Naive B cell (primary cell): ENCODE data around the gene FTO. TPM values are rescaled to one million over a fixed set of nuclear protein-coding genes. Genes with fewer than 3 reads are reported as not detected.

Experiments used
- ATAC-seq, 2 donors: fragments of 150-1000 bp; cut with Tn5 transposase; 2 replicates each; pipeline ENCODE4 v1.10.0; 2021; ENCODE audit warnings: low read depth in 2 of 2, mild to moderate bottlenecking in 2 of 2, moderate library complexity in 2 of 2
- DNase-seq: peaks from one replicate; pipeline ENCODE4 v3.0.0; 2022
- H3K27ac Mint-ChIP-seq, 6 donors: one replicate each; pipeline ENCODE4 v1.8.0; 2020 to 2022; ENCODE audit warnings: mild to moderate bottlenecking in 6 of 6, mixed read lengths in 6 of 6, moderate library complexity in 5 of 6, inconsistent platforms in 2 of 6
- H3K27me3 Mint-ChIP-seq, 3 donors: one replicate each; pipeline ENCODE4 v1.8.0; 2021 to 2022; ENCODE audit warnings: mixed read lengths in 3 of 3, mild to moderate bottlenecking in 1 of 3
- H3K36me3 Mint-ChIP-seq, 2 donors: one replicate each; pipeline ENCODE4 v1.8.0; 2020 to 2022; ENCODE audit warnings: mixed read lengths in 2 of 2, inconsistent platforms in 1 of 2, mild to moderate bottlenecking in 1 of 2
- H3K4me1 Mint-ChIP-seq, 3 donors: one replicate each; pipeline ENCODE4 v1.8.0; 2020 to 2022; ENCODE audit warnings: mixed read lengths in 3 of 3, inconsistent platforms in 1 of 3, mild to moderate bottlenecking in 1 of 3, moderate library complexity in 1 of 3
- H3K4me3 Mint-ChIP-seq, 8 donors: one replicate each; pipeline ENCODE4 v1.8.0; 2020 to 2022; ENCODE audit warnings: mild to moderate bottlenecking in 8 of 8, mixed read lengths in 8 of 8, moderate library complexity in 8 of 8, inconsistent platforms in 2 of 8
- H3K9me3 Mint-ChIP-seq, 7 donors: one replicate each; pipeline ENCODE4 v1.8.0; 2020 to 2022; ENCODE audit warnings: mixed read lengths in 7 of 7, mild to moderate bottlenecking in 5 of 7, inconsistent platforms in 2 of 7, moderate library complexity in 1 of 7
- polyA plus RNA-seq, 6 donors: library from polyadenylated mRNA; unstranded; fragments of 300-500 nt; fragmentation: Illumina TruSeq; gene quantifications; one replicate each; pipeline ENCODE4 v1.2.3, GENCODE V29; 2021; ENCODE audit warnings: low read depth in 6 of 6

The FTO gene
- polyA plus RNA-seq, 6 donors from 2014 or later, result 64.7 to 89.0 (median 79.6) TPM

DNA sequence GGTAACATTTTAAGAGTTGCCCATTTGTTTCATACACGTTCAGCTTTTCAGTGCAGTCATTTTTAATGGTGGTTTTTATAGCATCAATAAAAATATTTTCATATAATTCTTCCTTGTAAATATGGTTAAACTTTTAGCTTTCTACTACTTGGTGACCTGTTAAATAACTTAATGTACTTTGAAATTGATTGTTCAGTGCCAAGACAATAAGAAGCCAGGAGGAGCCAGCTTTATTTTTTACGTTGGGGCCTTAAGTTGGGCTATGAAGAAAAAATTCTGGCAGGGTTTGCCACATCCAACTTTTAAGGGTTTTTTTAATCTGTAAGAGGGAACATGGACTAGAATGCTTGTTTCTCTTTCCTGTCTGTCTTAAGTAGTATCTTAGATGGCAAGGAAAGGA lies 284.2 kb downstream of the FTO start:
- Mint-ChIP-seq H3K4me3 (no peak overlapping the region), H3K4me1 (no peaks in the 10 kb centered on the region), H3K27ac (no peak overlapping the region), H3K9me3 (no peaks in the 10 kb centered on the region), H3K36me3 (peaks cover 0 to 5% of the 10 kb centered on the region in 2 donors), H3K27me3 (no peaks in the 10 kb centered on the region)
- ATAC-seq (no peak), DNase-seq (no peak)

DNA sequence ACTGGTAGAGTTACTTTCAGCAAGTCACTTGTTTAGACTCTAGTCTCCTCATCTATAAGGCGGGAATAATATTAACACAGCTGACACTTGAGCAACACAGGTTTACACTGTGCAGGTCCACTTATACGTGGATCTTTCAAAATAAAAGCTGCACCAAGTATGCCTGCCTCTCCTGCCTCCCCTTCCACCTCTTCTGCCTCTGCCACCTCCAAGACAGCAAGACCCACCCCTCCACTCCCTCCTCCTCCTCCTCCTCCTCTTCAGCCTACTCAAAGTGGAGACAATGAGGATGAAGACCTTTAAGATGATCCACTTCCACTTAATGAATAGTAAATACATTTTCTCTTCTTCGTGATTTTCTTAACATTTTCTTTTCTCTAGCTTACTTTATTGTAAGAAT lies 285.6 kb downstream of the FTO start:
- ATAC-seq (no peak), DNase-seq (no peak)
- Mint-ChIP-seq H3K36me3 (peaks cover 4 to 6% of the 10 kb centered on the region in 2 donors), H3K27me3 (no peaks in the 10 kb centered on the region), H3K4me3 (no peak overlapping the region), H3K27ac (peak overlapping the region in 1 of 6 donors; percentile 41), H3K9me3 (no peaks in the 10 kb centered on the region), H3K4me1 (no peaks in the 10 kb centered on the region)

DNA sequence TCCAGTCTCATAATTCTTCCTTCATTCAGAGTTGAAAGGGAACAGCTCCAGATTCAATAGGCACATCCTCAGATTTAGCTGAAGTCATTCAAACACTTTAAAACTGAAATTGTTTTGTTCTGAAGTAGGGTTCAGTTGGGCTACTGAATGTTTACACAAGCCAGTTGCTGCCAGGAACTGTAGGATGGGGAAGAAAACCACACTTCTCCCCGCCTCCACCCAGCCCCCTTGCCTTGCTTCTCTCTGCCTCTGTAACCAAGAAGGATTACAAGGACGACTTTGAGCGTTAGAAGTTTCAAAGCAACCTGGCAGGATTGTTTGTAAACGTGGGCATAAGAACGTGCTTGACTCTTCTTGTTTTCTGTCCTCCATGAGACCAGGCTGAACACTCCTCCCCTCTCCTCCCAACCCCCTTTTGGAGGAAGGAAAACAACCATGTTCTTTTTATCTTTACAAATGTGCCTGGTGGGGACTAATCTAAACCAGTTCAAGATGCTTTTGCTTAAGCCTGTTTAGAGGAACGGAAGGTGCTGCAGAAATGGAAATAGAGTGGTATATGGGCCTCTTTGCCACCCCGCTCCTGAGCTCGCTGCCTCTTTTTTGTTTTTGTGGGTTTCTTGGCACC lies 287.9 kb downstream of the FTO start:
- H3K4me1 Mint-ChIP-seq, result no peaks in the 10 kb centered on the region
- H3K27me3 Mint-ChIP-seq, result no peaks in the 10 kb centered on the region
- ATAC-seq (no peak), DNase-seq (no peak)
- peak overlapping the region in 2 of 6 donors; percentile 3 to 62 for H3K27ac Mint-ChIP-seq
- H3K9me3 Mint-ChIP-seq, result peaks cover 0 to 2% (median 0%) of the 10 kb centered on the region in 7 donors
- H3K4me3 Mint-ChIP-seq, result no peak overlapping the region
- H3K36me3 Mint-ChIP-seq, result peaks cover 16 to 26% of the 10 kb centered on the region in 2 donors

DNA sequence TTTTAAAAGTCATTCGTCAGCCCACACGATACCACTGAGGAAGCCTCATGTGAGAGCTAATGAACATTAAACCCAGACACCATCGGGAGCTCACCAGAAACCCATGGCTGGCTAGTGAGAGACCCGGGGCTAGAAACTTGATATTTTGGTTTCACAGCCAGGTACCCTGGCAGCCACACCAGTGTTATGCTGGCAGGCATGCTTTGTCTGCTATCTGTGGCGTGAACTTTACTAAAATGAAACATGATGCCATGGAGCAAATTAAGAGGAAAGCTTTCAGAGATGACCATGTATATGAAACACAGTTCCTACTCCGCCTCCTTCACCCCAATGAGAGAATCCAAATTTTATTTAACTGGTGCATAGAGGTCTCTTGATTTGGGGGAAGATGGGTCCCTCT lies 291.4 kb downstream of the FTO start:
- Mint-ChIP-seq H3K27me3 (no peaks in the 10 kb centered on the region), H3K27ac (no peak overlapping the region), H3K36me3 (peaks cover 16 to 31% of the 10 kb centered on the region in 2 donors), H3K4me1 (no peaks in the 10 kb centered on the region), H3K9me3 (peaks cover 0 to 9% (median 0%) of the 10 kb centered on the region in 7 donors), H3K4me3 (no peak overlapping the region)
- DNase-seq, result no peak
- ATAC-seq, result no peak

DNA sequence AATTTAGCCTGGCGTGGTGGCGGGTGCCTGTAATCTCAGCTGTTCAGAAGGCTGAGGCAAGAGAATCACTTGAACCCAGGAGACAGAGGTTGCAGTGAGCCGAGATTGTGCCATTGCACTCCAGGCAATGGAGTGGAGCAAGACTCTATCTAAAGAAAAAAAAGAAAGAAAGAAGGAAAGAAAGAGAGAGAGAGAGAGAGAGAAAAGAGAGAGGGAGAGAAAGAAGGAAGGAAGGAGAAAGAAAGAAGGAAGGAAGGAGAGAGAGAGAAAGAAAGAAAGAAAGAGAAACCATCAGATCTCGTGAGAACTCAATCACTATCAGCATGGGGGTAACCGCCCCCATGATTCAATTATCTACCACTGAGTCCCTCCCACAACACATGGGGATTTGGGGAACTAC lies 293.0 kb downstream of the FTO start:
- no peak for ATAC-seq
- DNase-seq, result no peak
- Mint-ChIP-seq H3K27ac (peak overlapping the region in 1 of 6 donors; percentile 79), H3K27me3 (no peaks in the 10 kb centered on the region), H3K4me1 (no peaks in the 10 kb centered on the region), H3K36me3 (peaks cover 23 to 31% of the 10 kb centered on the region in 2 donors), H3K4me3 (peak overlapping the region in 1 of 8 donors; percentile 58), H3K9me3 (peaks cover 0 to 9% (median 0%) of the 10 kb centered on the region in 7 donors)

DNA sequence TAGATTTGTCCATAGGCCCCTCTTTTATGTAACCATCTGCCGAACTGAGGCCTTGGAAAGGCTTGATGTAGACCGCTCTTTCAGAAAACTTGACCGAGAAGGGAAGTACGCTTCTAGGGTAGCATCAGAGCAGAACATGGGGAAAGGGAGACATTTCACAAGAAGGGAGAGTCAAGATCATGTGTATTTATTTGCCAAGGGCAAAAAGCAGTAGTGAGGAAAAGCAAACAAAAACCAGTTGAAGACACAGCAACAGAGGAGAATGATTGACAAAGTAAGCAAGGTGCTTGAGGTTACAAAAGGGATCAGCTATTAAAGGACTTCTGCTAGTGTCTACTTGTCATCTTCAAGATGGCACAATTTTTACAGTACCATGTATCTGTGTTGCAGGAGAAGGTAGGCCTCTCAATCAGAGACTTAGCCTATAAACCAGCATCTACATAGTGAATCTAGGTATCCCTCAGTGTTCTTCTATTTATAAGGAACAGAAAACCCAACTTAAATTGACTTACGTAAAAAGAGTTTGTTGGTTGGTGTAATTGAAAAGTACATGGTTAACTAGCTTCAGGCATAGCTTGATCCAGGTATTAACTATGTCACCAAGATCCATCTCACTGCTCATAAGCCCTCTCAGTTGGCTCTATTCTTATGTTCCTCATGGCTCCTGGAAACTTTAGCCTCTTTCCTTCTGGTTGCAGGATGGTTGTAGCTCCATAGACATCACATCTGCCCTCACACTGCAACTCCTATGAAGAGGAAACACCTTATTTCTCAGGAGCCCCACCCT lies 294.3 kb downstream of the FTO start:
- ATAC-seq (no peak), DNase-seq (no peak)
- Mint-ChIP-seq H3K4me3 (no peak overlapping the region), H3K4me1 (no peaks in the 10 kb centered on the region), H3K9me3 (peaks cover 0 to 9% (median 0%) of the 10 kb centered on the region in 7 donors), H3K36me3 (peaks cover 23 to 31% of the 10 kb centered on the region in 2 donors), H3K27me3 (no peaks in the 10 kb centered on the region), H3K27ac (no peak overlapping the region)

DNA sequence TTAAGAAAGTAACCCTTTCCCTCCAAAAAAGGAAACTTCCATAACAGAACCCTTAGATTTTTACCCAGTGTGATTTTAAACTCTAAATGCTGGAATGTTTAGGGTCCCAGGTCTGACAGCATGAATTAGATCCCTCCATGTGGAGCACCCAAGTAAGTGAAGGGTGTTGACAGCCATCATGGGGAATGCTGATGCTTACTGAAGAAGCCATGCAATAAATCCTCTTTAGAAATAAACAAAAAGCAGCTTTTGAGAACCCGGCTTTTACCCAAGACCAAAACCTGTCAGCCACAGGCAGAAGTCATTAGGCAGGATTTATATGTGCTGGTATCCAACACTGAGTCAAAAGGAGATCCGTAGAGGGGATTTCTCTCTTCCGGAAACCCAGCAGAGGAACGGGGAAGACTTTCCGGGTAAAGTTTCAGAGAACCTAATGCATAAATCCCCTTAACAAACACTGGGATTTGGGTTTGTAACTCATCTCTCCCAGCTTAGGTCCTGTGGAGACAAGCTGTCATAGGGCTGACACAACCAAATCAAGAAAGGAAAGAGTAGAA lies 295.1 kb downstream of the FTO start:
- H3K4me1 Mint-ChIP-seq, result no peaks in the 10 kb centered on the region
- peaks cover 0 to 9% (median 0%) of the 10 kb centered on the region in 7 donors for H3K9me3 Mint-ChIP-seq
- peaks cover 23 to 31% of the 10 kb centered on the region in 2 donors for H3K36me3 Mint-ChIP-seq
- ATAC-seq (no peak), DNase-seq (no peak)
- H3K27ac Mint-ChIP-seq, result peak overlapping the region in 1 of 6 donors; percentile 26
- H3K27me3 Mint-ChIP-seq, result no peaks in the 10 kb centered on the region
- H3K4me3 Mint-ChIP-seq, result no peak overlapping the region

DNA sequence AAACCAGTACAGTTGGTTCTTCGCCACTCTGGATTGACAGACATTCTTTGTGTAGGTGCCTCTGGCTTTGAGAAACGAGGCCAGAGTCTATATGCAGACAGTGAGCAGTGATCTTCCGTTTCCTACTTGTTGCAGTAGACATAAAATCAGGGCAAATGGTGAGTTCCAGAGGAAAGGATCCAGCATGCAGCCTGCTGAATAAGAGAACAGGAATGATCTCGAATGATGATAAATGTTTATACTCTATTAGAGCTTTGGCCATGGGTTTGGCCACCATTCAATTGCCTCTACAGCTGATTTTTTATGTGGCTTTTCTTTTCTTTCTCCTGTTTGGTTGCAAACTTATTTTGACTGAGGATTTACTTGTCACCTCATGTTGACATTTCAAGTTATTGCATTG lies 295.9 kb downstream of the FTO start:
- H3K27ac Mint-ChIP-seq, result no peak overlapping the region
- H3K4me1 Mint-ChIP-seq, result no peaks in the 10 kb centered on the region
- H3K27me3 Mint-ChIP-seq, result no peaks in the 10 kb centered on the region
- peaks cover 0 to 9% (median 0%) of the 10 kb centered on the region in 7 donors for H3K9me3 Mint-ChIP-seq
- peaks cover 20 to 25% of the 10 kb centered on the region in 2 donors for H3K36me3 Mint-ChIP-seq
- no peak overlapping the region for H3K4me3 Mint-ChIP-seq
- ATAC-seq, result no peak
- DNase-seq, result no peak

DNA sequence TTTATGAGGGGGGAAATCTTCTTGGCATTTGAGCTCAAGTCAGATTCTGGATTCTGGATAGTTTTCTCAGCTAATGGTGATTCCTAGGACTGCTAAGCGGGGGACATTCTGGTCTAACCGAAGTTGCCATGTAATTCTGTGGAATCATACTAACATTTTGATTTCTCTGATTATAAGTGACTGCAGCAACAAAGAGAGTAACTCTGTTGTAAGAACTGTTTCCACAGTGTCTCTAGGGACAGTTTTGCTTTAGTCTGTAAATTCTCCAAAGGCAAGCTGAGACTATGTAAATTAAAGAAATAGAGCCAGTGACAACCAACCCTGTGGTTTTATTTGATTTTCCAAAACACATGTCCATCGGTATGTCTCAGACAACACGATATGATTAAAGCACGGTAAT lies 296.4 kb downstream of the FTO start:
- H3K36me3 Mint-ChIP-seq, result peaks cover 16 to 20% of the 10 kb centered on the region in 2 donors
- no peak overlapping the region for H3K4me3 Mint-ChIP-seq
- H3K27me3 Mint-ChIP-seq, result no peaks in the 10 kb centered on the region
- peaks cover 0 to 9% (median 0%) of the 10 kb centered on the region in 7 donors for H3K9me3 Mint-ChIP-seq
- no peak overlapping the region for H3K27ac Mint-ChIP-seq
- ATAC-seq (no peak), DNase-seq (no peak)
- H3K4me1 Mint-ChIP-seq, result no peaks in the 10 kb centered on the region

DNA sequence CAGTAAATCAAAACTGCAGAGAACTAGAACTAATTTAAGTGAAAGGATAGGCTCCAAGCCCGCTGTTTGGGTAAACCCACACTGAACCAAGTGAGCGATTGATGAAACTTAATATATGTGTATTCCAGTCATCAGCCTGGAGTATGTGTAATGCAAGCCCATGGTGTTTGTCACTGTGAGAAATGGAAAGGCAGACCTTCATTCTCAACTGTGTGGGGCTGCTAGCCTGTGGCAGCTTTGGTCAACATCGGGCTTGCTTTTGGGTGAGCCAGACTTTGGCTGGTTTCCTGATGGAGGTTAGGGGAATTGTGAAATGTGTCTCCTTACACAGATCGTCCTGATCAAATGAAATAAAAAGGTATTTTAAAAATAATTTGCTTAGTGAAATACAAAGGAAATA lies 302.7 kb downstream of the FTO start:
- peaks cover 17 to 30% of the 10 kb centered on the region in 2 donors for H3K36me3 Mint-ChIP-seq
- H3K27ac Mint-ChIP-seq, result no peak overlapping the region
- DNase-seq, result no peak
- H3K9me3 Mint-ChIP-seq, result peaks cover 0 to 10% (median 3%) of the 10 kb centered on the region in 7 donors
- H3K27me3 Mint-ChIP-seq, result no peaks in the 10 kb centered on the region
- H3K4me3 Mint-ChIP-seq, result no peak overlapping the region
- no peaks in the 10 kb centered on the region for H3K4me1 Mint-ChIP-seq
- ATAC-seq, result no peak

DNA sequence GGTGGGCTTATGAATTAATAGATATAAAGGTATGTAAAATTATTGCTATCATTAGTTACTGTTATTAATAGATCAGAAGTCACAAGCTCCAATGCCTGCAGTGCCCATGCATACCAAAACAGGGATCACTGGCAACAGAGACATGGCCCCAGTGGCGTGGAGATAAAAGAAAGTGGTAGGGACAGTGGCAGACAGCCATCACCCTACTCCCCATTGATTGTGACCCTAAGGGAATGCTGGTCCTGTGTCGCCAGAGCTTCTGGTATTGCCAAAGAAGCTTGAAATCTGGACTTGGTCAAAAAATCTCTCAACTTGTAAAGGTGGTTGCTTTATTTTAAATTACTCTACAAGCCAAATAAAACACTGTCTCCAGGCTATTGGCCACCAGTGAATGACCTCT lies 303.5 kb downstream of the FTO start:
- ATAC-seq (no peak), DNase-seq (no peak)
- H3K4me3 Mint-ChIP-seq, result no peak overlapping the region
- peaks cover 5 to 18% (median 6%) of the 10 kb centered on the region in 7 donors for H3K9me3 Mint-ChIP-seq
- H3K27me3 Mint-ChIP-seq, result no peaks in the 10 kb centered on the region
- no peak overlapping the region for H3K27ac Mint-ChIP-seq
- H3K36me3 Mint-ChIP-seq, result peaks cover 25 to 36% of the 10 kb centered on the region in 2 donors
- H3K4me1 Mint-ChIP-seq, result no peaks in the 10 kb centered on the region

DNA sequence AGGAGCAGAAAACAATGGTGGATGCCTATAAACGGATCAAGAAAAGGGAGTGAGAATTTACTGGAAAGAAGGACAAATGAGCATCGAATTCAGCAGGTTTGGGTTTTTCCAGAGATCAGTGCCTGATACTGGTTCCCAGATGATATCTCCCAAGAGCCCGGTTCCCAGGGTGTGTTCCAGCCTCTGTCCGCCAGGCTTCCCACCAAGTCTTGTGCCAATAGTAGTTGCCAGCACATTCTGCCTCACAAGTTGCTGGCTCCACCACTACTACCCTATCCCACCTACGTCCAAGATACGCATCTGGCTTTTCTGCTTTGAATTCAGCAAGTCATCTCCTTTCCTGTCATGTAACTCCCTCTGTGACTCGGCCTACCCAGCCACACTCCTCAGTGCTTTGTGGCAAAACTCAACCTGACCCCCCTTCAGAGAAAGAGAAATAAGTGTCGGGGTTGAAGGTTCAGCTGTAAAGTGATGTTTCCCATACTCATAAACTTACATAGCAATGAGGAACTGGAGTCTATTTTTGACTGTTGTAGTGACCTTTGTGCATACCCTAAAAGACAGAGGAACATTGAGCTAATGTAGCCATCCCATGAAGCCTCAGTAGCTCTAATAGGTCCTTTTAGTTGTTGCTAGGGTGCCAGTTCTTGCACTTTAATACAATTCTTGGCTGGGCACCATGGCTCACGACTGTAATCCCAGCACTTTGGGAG lies 305.7 kb downstream of the FTO start:
- H3K4me1 Mint-ChIP-seq, result no peaks in the 10 kb centered on the region
- no peak for DNase-seq
- no peaks in the 10 kb centered on the region for H3K27me3 Mint-ChIP-seq
- peak overlapping the region in 1 of 6 donors; percentile 16 for H3K27ac Mint-ChIP-seq
- H3K4me3 Mint-ChIP-seq, result no peak overlapping the region
- peaks cover 6 to 22% (median 11%) of the 10 kb centered on the region in 7 donors for H3K9me3 Mint-ChIP-seq
- peaks cover 33 to 49% of the 10 kb centered on the region in 2 donors for H3K36me3 Mint-ChIP-seq
- no peak for ATAC-seq

DNA sequence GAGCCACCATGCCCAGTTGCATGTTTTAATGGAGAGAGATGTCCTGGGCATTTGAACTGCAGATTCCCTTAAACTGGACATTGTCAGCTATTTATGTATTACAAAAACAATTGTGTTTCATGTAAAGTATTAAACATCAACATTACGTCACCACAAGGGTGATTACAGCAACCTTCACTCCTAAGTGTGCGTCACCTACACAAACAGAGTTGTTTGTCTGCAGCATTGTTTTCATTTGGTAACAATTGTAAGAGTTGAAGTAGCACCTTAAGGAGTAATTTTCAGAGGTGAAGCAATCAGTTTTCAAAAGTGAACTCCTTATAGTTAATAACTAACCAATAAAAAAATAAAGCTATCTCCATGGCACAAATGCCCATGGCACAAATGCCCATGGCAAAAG lies 311.2 kb downstream of the FTO start:
- Mint-ChIP-seq H3K27me3 (no peaks in the 10 kb centered on the region), H3K4me1 (no peaks in the 10 kb centered on the region), H3K36me3 (peaks cover 48 to 52% of the 10 kb centered on the region in 2 donors), H3K9me3 (peaks cover 10 to 44% (median 22%) of the 10 kb centered on the region in 7 donors), H3K27ac (peak overlapping the region in 1 of 6 donors; percentile 60), H3K4me3 (no peak overlapping the region)
- DNase-seq (no peak), ATAC-seq (no peak)
